H9 (cell line): ENCODE results near the gene KIF14. TPM values are rescaled to one million over a fixed set of nuclear protein-coding genes. Genes with fewer than 3 reads are reported as not detected.
A peak's percentile ranks its signal among the peaks of the same experiment; 100 is the strongest.

Experiments
- DNase-seq: peaks from one replicate; pipeline ENCODE4 v3.0.0-alpha.2; 2017
- H2AFZ ChIP-seq: one replicate; pipeline ENCODE4 v1.6.1; 2013; ENCODE audit warnings: mild to moderate bottlenecking, low read length, control low read depth, moderate library complexity
- H2AK5ac ChIP-seq: 2 replicates; pipeline ENCODE4 v1.6.1; 2013; ENCODE audit warnings: low read length, control low read depth, mixed read lengths; ENCODE audit not compliant: insufficient read length
- H2BK120ac ChIP-seq: one replicate; pipeline ENCODE4 v1.6.1; 2013; ENCODE audit warnings: low read depth, mild to moderate bottlenecking, low read length, control low read depth, inconsistent platforms; ENCODE audit not compliant: poor library complexity, severe bottlenecking
- H2BK12ac ChIP-seq: 2 replicates; pipeline ENCODE4 v1.6.1; 2013; ENCODE audit warnings: low read length, control low read depth, mixed read lengths, low read depth; ENCODE audit not compliant: insufficient read length
- H2BK15ac ChIP-seq: 2 replicates; pipeline ENCODE4 v1.6.1; 2013; ENCODE audit warnings: low read depth, low read length, control low read depth
- H2BK20ac ChIP-seq: one replicate; pipeline ENCODE4 v1.6.1; 2013; ENCODE audit warnings: low read depth, mild to moderate bottlenecking, low read length, control low read depth, inconsistent platforms; ENCODE audit not compliant: poor library complexity, severe bottlenecking
- H2BK5ac ChIP-seq: 2 replicates; pipeline ENCODE4 v1.6.1; 2013; ENCODE audit warnings: low read length, control low read depth, mixed read lengths; ENCODE audit not compliant: insufficient read length
- H3K14ac ChIP-seq: 2 replicates; pipeline ENCODE4 v1.6.1; 2013; ENCODE audit warnings: low read length, control low read depth; ENCODE audit not compliant: insufficient read depth
- H3K18ac ChIP-seq: 2 replicates; pipeline ENCODE4 v1.6.1; 2013; ENCODE audit warnings: low read depth, mild to moderate bottlenecking, mixed read lengths, low read length, control low read depth; ENCODE audit not compliant: insufficient read length
- H3K23ac ChIP-seq: 2 replicates; pipeline ENCODE4 v1.6.1; 2013; ENCODE audit warnings: low read length, control low read depth, mixed read lengths, low read depth; ENCODE audit not compliant: insufficient read length
- H3K23me2 ChIP-seq: 2 replicates; pipeline ENCODE4 v1.6.1; 2013; ENCODE audit warnings: low read depth, mild to moderate bottlenecking, mixed read lengths, low read length, control low read depth; ENCODE audit not compliant: insufficient read length, poor library complexity, severe bottlenecking
- H3K27ac ChIP-seq: 2 replicates; pipeline ENCODE4 v1.5.1; 2013; ENCODE audit warnings: low read length, control low read depth, mixed read lengths, low read depth; ENCODE audit not compliant: insufficient read length
- H3K27me3 ChIP-seq: 2 replicates; pipeline ENCODE4 v1.6.1; 2013; ENCODE audit warnings: low read length, control low read depth, inconsistent platforms; ENCODE audit not compliant: insufficient read depth
- H3K4ac ChIP-seq: 2 replicates; pipeline ENCODE4 v1.6.1; 2013; ENCODE audit warnings: low read depth, mild to moderate bottlenecking, control low read depth, inconsistent platforms, low read length, moderate library complexity
- H3K4me1 ChIP-seq: 2 replicates; pipeline ENCODE4 v1.6.1; 2013; ENCODE audit warnings: low read length, control low read depth, inconsistent platforms; ENCODE audit not compliant: insufficient read depth
- H3K4me2 ChIP-seq: 2 replicates; pipeline ENCODE4 v1.6.1; 2013; ENCODE audit warnings: low read length, control low read depth, mixed read lengths; ENCODE audit not compliant: insufficient read length, insufficient read depth
- H3K56ac ChIP-seq: 2 replicates; pipeline ENCODE4 v1.6.1; 2013; ENCODE audit warnings: low read depth, mild to moderate bottlenecking, mixed read lengths, low read length, control low read depth; ENCODE audit not compliant: insufficient read length
- H3K79me1 ChIP-seq: 2 replicates; pipeline ENCODE4 v1.6.1; 2013; ENCODE audit warnings: low read depth, mild to moderate bottlenecking, moderate library complexity, low read length, control low read depth, inconsistent platforms; ENCODE audit not compliant: insufficient read depth, poor library complexity, severe bottlenecking
- H3K79me2 ChIP-seq: 2 replicates; pipeline ENCODE4 v1.6.1; 2013; ENCODE audit warnings: low read length, control low read depth, inconsistent platforms; ENCODE audit not compliant: insufficient read depth
- H3K9ac ChIP-seq: 2 replicates; pipeline ENCODE4 v1.6.1; 2013; ENCODE audit warnings: low read length, control low read depth, mixed read lengths; ENCODE audit not compliant: insufficient read length; ENCODE audit errors: extremely low read depth
- H3K9me3 ChIP-seq: one replicate; pipeline ENCODE4 v1.6.1; 2013; ENCODE audit warnings: low read depth, low read length, inconsistent platforms; ENCODE audit not compliant: control insufficient read depth
- H3T11ph ChIP-seq: one replicate; pipeline ENCODE4 v1.6.1; 2013; ENCODE audit warnings: mild to moderate bottlenecking, low read length, control low read depth, inconsistent platforms
- H4K20me1 ChIP-seq: one replicate; pipeline ENCODE4 v1.6.1; 2013; ENCODE audit not compliant: control insufficient read depth, insufficient read length, insufficient read depth
- H4K5ac ChIP-seq: 2 replicates; pipeline ENCODE4 v1.6.1; 2013; ENCODE audit warnings: low read depth, mild to moderate bottlenecking, mixed read lengths, low read length, control low read depth; ENCODE audit not compliant: insufficient read length
- H4K8ac ChIP-seq: replicated peaks from 2 replicates; pipeline ENCODE4 v1.6.1; 2013; ENCODE audit warnings: low read length, control low read depth, mixed read lengths, low read depth; ENCODE audit not compliant: insufficient read length
- H4K91ac ChIP-seq: 2 replicates; pipeline ENCODE4 v1.6.1; 2013; ENCODE audit warnings: low read depth, mild to moderate bottlenecking, moderate library complexity, mixed read lengths, low read length, control low read depth; ENCODE audit not compliant: insufficient read length
- H3K27ac Mint-ChIP-seq, 3 experiments: 2 replicates in 2 of 3; 3 replicates in 1 of 3; pipeline ENCODE4 v1.8.0; 2020 to 2021; ENCODE audit warnings: mixed read lengths in 3 of 3, mild to moderate bottlenecking in 1 of 3, moderate library complexity in 1 of 3
- H3K27me3 Mint-ChIP-seq: 2 replicates; pipeline ENCODE4 v1.8.0; 2021; ENCODE audit warnings: low read depth, mild to moderate bottlenecking, moderate library complexity, mixed read lengths
- H3K36me3 Mint-ChIP-seq, 3 experiments: 2 replicates in 2 of 3; 3 replicates in 1 of 3; pipeline ENCODE4 v1.8.0; 2020 to 2021; ENCODE audit warnings: low read depth in 3 of 3, mixed read lengths in 3 of 3; ENCODE audit not compliant: insufficient read depth in 1 of 3
- H3K4me1 Mint-ChIP-seq, 2 experiments: 2 replicates each; pipeline ENCODE4 v1.8.0; 2020; ENCODE audit warnings: mixed read lengths in 2 of 2
- H3K4me3 Mint-ChIP-seq, 2 experiments: 2 replicates in 1 of 2; 3 replicates in 1 of 2; pipeline ENCODE4 v1.8.0; 2020 to 2021; ENCODE audit warnings: mild to moderate bottlenecking in 2 of 2, mixed read lengths in 2 of 2, moderate library complexity in 1 of 2
- H3K9me3 Mint-ChIP-seq, 2 experiments: 2 replicates in 1 of 2; 3 replicates in 1 of 2; pipeline ENCODE4 v1.8.0; 2020; ENCODE audit warnings: mild to moderate bottlenecking in 2 of 2, mixed read lengths in 2 of 2, moderate library complexity in 1 of 2
- WGBS: extraction: QIAGEN DNeasy Blood & Tissue Kit; methylation state at CpG from one replicate; pipeline ENCODE4 v1.1.7; 2013; ENCODE audit warnings: missing lambda C conversion rate, low lambda C conversion rate, mixed read lengths; ENCODE audit not compliant: insufficient read length; ENCODE audit errors: extremely low coverage; 5-methylcytosine and 5-hydroxymethylcytosine counted together
- total RNA-seq: library from RNA; stranded (reverse); gene quantifications from 2 replicates; pipeline ENCODE4 v1.2.1, GENCODE V29; 2021
- TF ChIP-seq, protein P1 (sequence below): fragments of 200-600 bp; sonication (generic); conservative IDR thresholded peaks from 3 replicates; pipeline ENCODE4 v1.8.0; 2021; ENCODE audit warnings: antibody characterized with exemption, mild to moderate bottlenecking

KIF14 gene
- total RNA-seq, 1 experiment from 2014 or later, result 18.2 TPM

DNA sequence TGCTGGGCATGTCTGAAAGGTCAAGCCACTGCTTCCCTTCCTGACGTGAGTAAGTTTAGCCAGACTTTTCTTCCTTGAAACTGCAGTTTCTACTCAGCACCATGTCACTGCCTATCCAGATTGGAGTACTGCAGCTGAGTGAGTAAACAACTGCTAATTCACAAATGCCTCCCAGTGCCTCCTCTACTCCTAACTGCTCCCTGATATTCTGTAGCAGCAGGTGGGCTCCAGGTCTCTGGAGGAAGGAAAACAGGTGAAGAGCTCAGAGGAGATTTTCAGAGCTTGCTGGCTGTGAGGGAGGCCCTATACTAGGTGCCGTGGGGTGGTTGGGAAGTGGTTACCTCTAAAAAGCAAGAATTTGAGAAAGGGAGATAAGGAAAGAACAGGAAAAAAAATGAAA lies 96.5 kb downstream of the KIF14 start:
- H4K5ac ChIP-seq, result no peak overlapping the region
- no peaks in the 10 kb centered on the region for H3K9me3 ChIP-seq
- WGBS, result no CpG with 5 or more reads among the region's 2 CpGs
- H2BK20ac ChIP-seq, result no peak overlapping the region
- TF ChIP-seq, protein P1, sequence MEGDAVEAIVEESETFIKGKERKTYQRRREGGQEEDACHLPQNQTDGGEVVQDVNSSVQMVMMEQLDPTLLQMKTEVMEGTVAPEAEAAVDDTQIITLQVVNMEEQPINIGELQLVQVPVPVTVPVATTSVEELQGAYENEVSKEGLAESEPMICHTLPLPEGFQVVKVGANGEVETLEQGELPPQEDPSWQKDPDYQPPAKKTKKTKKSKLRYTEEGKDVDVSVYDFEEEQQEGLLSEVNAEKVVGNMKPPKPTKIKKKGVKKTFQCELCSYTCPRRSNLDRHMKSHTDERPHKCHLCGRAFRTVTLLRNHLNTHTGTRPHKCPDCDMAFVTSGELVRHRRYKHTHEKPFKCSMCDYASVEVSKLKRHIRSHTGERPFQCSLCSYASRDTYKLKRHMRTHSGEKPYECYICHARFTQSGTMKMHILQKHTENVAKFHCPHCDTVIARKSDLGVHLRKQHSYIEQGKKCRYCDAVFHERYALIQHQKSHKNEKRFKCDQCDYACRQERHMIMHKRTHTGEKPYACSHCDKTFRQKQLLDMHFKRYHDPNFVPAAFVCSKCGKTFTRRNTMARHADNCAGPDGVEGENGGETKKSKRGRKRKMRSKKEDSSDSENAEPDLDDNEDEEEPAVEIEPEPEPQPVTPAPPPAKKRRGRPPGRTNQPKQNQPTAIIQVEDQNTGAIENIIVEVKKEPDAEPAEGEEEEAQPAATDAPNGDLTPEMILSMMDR, result no peak
- H2BK5ac ChIP-seq, result no peak overlapping the region
- no peak overlapping the region for H3K14ac ChIP-seq
- H3T11ph ChIP-seq, result no peak overlapping the region
- peak; percentile 37 for DNase-seq
- H2AK5ac ChIP-seq, result no peak overlapping the region
- no peak overlapping the region for H3K4ac ChIP-seq
- no peak overlapping the region for H4K91ac ChIP-seq
- no peaks in the 10 kb centered on the region for H3K79me2 ChIP-seq
- H3K4me2 ChIP-seq, result no peak overlapping the region
- H3K4me1 Mint-ChIP-seq, result peaks cover 6 to 17% of the 10 kb centered on the region in 2 experiments
- no peak overlapping the region for H4K8ac ChIP-seq
- no peaks in the 10 kb centered on the region for H3K27me3 Mint-ChIP-seq
- H2BK120ac ChIP-seq, result no peak overlapping the region
- peaks cover 2% of the 10 kb centered on the region for H3K23me2 ChIP-seq
- no peak overlapping the region for H3K9ac ChIP-seq
- no peak overlapping the region for H3K18ac ChIP-seq
- no peaks in the 10 kb centered on the region for H3K79me1 ChIP-seq
- H3K36me3 Mint-ChIP-seq, result no peaks in the 10 kb centered on the region
- no peaks in the 10 kb centered on the region for H3K9me3 Mint-ChIP-seq
- peak overlapping the region in 2 of 3 experiments; percentile 4 to 62; a peak in 5 of 7 replicates for H3K27ac Mint-ChIP-seq
- no peak overlapping the region for H2AFZ ChIP-seq
- no peak overlapping the region for H3K56ac ChIP-seq
- no peak overlapping the region for H3K23ac ChIP-seq
- H3K4me3 Mint-ChIP-seq, result no peak overlapping the region
- no peak overlapping the region for H3K27ac ChIP-seq
- no peaks in the 10 kb centered on the region for H3K27me3 ChIP-seq
- no peaks in the 10 kb centered on the region for H4K20me1 ChIP-seq
- no peak overlapping the region for H2BK12ac ChIP-seq
- no peaks in the 10 kb centered on the region; the same call in 1 of the 2 replicates for H3K4me1 ChIP-seq
- H2BK15ac ChIP-seq, result no peak overlapping the region
